ENCODE measurements around the gene MYH15.
"Not testable (repeated sequence)": the region's sequence is repeated elsewhere in the genome, so short reads cannot be mapped to it uniquely, and the experiment has no call there.

MYH15 gene

DNA sequence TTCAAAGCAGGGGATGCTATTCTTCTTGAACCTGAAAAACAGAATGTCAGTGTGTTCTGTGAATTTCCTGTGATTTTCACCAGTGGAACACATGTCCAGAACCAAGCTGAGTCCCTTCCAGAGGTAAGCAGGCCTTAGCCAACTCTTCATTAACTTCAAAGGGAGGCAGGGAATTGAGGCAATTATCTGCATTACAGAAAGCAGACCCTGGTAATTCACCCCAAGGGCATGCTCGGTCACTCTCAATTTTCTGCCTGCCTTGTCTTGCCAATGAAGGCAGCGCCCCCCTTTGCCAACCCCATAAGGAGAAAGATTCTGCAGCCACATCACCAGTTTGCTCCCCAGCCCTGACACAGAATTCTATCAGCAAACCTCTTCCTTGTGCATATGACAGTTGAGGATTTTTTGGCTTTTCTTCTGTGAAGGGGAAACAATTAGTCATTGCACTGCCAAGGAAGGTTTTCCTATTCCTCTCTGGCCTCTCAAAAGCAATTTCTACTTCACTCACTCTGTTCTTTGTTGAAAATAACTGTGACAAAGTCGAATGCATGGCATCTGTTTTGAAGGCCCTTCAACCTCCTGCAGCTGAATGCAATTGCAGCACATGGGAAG lies 128.8 kb downstream of the MYH15 start:
- DNase-seq, result no peak

DNA sequence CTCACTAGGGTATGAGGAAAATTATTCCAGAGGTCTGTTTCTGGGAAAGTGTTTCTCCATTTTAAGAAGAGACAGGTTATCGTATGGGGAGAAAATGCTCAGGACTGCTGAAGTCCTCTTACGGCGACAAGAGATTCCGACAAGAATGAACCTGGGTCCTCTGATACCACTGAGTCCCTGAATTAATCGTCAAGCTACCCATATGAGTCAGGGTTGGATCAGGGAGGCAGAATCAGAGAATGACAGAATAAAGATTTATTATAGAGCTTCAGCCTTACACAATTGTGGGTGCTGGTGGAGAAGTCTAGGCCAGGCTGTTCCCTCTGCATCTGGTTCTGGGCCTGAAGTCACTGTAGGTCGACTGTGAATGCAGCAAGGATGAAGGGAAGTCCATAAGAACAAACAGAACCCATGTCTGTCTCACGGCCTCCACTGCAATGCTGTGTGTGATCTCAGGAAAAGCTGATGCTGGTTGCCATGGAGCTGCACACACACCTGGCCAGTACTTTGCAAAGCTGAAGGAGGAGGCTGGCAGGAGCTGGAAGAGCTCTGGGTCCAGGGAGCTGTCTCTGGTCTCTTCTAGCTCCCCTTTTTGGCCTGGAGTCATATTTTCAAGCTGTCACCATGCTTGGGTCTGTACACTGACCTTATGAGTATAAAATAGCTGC lies 130.1 kb downstream of the MYH15 start:
- no peak for DNase-seq

DNA sequence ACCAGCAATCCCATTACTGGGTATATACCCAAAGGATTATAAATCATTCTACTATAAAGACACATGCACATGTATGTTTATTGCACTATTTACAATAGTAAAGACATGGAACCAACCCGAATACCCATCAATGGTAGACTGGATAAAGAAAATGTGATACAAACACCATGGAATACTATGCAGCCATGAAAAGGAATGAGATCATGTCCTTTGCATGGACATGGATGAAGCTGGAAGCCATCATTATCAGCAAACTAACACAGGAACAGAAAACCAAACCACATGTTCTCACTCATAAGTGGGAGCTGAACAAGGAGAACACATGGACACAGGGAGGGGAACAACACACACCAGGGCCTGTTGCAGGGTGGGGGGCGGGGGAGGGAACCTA lies 131.4 kb downstream of the MYH15 start:
- not testable (repeated sequence) for DNase-seq

DNA sequence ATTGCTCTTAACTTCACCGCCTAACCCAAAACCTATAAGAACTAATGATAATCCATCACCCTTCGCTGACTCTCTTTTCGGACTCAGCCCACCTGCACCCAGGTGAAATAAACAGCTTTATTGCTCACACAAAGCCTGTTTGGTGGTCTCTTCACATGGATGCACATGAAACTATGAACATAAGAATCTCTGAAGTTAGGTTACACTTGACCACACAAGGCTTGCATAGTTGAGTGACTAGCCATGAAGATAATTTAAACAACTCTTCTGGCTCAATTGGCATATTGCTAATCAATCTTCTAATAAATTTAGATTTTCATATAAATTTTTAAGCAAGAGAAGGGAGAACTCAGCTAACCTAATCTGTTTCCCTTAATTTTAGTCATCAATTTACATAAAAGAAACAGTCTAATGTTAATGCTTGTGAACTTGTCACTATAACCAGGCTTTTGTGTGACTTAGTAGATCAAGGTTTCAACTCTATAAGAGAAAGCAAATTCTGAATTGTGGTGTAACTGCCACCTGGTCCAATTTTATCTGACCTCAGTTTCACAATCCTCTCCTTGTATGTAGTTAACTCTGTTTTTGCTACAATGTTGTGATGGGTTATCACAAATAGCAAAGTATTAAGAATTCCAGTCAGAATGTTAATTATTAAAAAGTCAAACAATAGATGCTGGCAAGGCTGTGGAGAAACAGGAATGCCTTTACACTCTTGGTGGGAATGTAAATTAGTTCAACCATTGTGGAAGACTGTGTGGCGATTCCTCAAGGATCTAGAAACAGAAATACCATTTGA lies 132.0 kb downstream of the MYH15 start:
- no peak for DNase-seq

DNA sequence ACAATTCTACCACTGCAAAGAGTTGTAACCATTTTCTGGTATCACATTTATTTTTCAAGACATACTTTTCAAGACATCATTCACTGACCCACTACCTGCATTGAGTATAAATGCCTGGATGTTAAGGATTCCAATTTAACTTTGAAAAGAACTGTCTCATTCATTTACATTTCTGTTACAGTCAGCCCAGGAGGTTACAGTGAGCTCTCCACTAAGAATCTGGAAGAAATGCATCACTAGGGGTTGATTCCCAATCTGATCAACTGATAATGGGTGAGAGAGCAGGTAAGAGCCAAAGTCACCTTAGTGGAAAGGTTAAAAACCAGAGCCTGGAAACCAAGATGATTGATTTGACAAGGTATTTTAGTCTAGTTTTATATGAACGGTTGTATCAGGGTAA lies 133.0 kb downstream of the MYH15 start:
- no peak for DNase-seq

DNA sequence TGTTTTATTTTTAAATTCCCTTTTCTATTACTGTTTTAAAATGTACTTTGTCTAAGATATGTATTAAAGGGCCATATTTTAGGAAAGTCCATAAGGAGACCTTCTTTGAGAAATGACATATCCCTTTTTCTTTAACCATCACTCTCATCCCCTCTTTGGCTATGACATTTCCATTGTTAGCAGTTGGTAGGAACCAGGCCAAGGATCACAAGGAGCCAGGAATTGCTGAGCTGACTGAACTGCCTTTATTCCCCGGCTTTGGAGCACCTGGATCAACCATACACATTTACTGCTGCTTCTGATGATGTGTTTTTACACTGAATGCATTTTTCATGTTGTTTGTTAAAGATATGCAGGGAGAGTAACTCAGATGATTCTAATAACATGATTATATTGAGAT lies 134.4 kb downstream of the MYH15 start:
- DNase-seq, result no peak

DNA sequence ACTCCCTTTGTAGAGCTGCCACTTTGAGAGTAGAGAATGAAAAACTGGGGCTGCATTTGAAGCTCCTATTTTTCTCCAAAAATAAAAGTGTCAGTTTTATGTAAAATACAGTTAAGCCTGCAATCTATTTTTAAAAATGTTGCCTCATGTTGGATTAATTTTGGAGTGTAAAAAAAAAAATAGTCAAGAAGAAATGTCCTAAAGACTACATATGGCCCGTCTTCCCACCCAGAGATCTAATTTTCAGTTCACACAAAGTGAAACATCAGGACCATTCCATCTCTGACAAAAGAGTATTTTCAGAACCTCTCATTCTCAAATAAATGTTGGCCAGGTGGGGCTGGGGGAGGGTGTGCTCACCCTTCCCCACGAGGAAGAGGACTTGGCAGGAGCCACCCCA lies 151.4 kb downstream of the MYH15 start:
- DNase-seq, result no peak

DNA sequence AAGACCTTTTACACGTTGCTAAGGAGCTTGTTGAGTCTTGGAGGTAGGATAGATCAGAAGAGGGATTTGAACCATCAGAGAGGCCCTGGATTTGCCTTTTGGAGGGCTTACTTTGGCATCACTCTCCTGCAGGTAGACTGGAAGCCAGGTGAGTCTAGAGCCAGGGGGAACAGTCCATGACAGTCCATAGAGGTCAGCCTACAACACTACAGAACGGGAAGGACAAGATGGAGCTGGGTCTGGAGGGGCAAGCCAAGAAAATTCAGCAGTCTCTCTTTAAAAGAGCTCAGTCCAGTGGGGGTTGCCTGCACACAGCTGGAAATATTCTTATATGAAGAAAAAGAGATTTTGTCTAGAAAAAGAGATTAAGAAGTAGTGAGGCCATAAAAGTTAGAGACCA lies 153.4 kb downstream of the MYH15 start:
- DNase-seq, result no peak

DNA sequence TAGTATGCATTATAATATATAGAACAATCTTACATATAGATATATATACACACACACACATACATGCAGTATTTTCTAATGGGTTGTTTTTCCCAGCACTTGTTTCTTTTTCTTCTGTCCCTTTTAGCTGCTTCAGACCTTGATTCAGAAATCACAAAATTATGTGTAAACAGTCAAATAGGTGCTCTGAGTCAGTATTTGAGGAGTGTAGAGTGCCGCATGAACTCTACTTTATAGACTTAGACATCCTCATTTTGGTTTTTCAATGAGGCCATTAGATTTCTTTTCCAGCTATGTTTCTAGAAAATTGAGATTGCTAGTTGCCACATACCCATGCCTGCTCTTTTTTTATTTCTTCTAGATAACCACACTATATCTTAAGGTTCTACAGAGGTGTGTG lies 155.8 kb downstream of the MYH15 start:
- DNase-seq, result no peak

DNA sequence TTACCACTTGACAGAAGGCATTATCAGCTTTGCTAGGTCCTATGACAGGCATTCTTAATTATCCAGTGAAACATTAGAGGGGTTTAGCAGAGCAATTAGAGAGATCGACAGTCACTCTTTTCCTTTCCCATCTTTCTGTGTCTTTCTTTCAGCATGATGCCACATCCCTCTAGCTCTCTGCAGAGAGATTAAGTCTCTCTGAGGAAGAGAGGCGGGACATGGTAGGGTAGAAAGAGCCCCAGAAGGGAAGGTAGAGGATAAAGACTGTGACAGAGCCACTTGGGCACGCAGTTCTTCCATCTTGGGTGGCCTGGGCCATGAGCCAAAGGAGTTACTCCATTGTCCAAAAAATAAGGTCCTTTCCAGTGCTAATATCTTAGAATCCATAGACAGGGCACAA lies 158.2 kb downstream of the MYH15 start:
- DNase-seq, result no peak

DNA sequence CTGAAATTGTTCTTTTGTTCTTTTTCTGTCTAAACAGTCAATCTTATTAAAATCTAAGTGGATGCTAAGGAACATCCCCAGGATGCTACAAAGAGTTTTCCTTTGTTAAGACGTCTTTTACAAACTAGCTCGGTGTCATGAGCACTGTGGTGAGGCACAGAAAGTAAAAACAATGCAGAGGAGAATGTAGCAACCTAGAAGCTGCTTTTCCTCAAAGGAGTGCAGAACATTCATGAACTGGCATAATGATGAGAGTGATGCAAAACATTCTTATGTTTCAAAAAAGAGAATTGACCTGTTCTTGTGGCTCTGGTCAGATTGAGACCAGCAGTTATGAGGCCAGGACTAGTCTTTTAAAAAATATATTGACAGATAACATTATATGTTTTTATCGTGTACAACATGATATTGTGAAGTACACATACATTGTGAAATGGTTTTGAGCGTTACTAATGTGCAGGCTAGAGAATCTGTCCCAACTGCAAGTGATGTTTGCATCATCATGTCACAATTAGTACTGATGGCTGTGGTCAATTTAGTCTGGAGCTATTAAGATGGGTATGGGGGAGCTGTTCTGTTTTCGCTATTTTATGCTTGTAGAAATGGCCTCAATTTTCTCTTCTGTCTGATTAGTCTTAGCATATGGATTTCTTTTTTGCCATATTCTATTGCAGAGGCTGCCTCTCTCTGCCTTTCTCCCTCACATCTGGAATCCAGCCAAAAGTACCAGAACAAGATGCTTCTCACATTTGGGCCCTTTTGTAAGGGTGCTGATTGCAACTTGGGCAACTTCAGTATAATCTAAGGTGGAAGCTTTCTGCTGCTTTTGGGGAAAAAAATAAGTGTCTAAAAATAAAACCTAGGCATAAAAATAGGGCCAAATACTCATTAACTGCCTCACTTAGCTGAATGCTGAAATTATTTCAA lies 163.8 kb downstream of the MYH15 start:
- no peak for DNase-seq

DNA sequence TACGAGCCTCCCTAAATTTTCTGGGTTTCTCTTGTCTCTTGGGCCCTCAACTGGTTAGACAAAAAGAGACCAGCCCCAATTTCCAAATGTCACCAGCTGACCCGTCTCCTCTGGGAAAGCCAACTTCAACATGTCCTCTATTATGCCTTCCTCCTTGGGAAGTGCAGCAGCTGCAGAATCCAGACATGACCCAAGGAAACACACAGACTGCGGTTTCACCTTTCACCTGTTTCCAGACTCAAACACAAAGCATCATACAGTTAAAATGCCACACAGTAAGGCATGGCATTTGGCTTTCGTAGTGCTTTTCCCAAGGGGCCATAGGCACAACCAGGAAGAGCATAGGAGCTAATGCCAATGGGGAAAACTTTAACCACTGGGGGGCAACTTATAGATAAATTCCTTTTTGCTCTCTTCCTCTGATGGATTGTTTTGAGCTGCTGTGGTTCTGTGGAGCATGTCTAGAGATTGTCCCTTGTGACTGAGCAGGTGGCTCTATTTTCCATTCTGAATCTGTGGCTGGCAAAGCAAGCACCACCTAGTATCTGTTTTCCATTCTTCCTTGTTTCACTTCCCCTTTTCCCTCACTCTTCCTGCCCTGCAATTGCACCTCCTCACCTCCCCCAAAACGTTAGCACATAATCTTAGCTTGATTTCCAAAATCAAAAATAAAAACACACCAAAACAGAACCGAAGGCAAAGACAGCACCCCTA lies 164.7 kb downstream of the MYH15 start:
- no peak for DNase-seq

DNA sequence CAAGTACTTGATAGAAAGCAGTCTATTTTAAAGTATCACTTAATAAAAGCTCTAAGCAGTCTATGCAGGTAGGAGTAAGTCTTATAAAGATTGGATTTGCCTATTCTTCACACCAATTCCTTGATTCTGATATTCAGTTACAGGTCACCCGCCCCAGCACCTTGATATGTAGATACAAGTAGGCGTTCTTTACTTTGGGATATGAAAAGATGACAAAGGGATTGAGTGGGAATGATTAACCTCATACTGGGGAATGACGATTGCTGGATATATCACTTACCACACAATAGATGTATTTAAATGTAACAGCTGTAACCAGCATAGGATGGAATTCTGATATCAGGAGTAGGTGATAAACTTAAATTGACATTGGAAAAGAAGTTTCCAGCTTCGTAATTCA lies 166.9 kb downstream of the MYH15 start:
- DNase-seq, result no peak

DNA sequence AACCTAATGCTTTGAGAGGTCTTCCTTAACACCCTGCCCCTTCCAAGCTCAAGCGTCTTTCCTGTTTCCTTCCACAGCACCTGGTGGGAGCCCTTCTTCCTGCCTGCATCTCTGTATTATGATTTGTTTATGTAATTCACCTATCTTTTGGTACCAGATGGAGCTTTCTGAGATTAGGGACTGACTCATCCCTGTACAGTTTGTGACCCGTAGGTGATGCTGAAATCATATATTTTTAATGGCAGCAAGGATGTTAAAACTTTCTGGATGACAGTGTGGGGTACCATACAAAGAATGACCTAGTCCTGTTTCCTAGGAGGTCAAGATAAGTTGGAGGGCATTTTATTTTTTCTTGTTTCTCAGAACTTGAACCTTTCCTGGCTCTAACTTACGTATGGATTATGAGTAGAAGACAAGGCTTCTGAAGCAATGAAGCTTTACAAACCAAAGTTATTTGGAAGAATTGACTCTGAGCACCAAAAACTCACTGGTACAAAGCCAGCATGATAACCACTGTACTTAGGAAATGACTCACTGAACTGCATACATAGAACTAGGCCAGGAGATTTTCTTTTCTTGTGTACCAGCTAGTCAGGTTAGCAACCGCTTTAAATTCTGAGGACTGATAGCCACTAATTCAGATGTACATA lies 167.4 kb downstream of the MYH15 start:
- no peak for DNase-seq

DNA sequence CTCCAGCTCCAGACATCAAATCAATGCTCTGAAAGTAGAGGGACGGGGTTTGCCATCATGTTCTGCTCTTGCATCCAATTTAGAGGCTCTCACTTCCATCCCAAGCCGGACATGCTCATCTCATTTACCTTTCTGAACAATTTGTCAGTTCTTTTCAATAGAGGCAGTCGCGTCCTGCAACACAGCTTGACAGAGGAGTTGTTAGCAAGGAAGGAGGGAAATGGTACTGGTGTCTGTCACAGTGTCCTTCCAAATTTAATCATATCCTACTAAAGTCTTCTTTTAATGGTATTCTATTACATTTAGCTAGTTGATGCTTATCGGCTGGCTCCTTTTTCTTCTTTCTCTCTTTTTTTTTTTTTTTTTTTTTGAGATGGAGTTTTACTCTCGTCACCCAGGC lies 168.5 kb downstream of the MYH15 start:
- no peak for DNase-seq

DNA sequence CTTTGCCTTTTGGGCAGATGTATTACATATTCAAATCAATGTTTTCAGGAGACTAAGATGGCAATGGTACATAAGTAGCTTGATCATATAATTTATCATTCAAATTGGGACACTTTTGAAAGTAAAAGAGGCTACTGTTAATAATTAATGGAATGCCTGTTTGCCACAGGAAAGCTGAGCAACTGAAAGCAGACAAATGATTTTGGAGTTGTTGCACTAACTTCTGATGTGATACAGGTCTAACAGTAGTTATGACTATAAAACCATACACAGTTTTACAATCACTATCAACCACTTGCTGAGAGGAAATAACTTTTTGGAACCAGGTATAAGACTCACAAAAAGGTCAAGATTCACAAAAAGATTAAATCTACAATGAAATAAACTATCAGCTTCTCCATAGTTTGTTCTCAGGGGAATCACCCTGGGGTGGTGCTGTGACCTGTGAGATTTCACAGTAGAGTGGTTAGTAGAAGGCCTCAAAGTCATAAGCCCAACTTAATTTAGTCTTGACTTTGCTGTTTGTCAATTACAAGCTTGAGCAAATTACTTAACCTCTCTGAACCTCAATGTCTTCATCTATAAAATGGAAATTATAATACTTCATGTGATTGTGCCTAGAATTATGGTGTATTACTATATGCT lies 171.4 kb downstream of the MYH15 start:
- DNase-seq, result no peak

DNA sequence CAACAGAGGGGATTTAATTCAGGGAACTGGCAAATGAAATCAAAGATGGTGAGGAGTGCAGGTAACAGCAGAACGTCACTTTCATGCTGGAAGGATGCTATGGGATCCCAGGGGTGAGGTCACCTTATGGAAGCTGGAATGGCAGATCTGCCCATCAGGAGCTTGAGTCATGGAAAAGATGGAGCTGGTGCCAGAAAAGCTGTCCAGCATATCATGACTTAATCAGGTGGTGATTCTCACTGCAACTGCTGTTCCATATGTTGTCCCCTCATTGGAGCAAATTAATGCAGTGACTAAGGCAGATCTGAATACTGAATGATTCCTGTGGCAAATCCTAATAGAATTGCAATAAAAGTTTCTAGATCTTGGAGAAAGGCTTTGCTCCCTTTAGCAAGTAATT lies 175.7 kb downstream of the MYH15 start:
- no peak for DNase-seq

DNA sequence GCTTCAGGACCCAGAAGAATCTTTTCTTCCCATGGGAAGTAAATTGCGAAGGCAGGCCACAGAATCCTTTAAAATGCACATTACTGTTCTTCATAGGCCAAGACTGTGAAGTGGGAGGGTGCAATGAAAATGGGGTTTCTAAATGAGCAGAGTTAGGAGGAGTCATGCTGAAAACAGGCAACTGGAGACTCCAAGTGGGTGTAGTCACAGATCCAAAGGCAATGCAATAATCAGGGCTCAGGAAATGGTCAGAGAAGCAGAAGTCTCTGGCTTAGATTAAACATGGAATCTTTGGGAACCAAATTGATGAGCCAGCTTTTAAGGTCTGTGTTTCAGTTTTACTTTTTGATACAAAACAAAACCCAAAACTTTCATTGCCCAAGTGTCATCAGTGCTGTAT lies 176.4 kb downstream of the MYH15 start:
- no peak for DNase-seq

DNA sequence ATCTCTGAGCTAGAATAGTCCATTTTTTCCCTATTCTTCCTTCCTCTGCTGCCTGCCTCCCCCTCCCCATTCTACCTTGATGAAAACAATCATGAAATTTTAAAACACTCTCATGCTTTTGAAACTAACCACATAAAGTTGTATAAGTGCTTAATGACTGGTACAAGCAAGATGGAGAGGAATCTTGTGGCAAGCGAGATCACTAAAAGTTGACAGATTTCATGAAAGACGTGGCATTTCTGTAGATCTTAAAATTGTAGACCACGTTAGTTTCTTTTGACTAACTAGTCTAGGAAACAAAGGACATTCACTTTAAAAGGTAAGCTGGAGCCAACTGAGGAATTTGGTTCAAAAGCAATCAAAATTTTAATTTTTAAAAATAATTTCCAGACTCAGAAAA lies 178.6 kb downstream of the MYH15 start:
- DNase-seq, result no peak

Data from NCI-H2029 (cell line).